Measurements from ENCODE around the gene SFRP2. TPM values are rescaled to one million over a fixed set of nuclear protein-coding genes. Genes with fewer than 3 reads are reported as not detected.

SFRP2 gene
- total and polyA plus RNA-seq, 2 of the 4 experiments (the other 2 are of a cell fraction): not detected

- no peaks in the 10 kb centered on the region for H3K4me1 ChIP-seq (ENCODE audit: control insufficient read depth, insufficient read depth, low read length)
- no peak overlapping the region for H3K27ac ChIP-seq (ENCODE audit: insufficient read depth, low read length)
- no peaks in the 10 kb centered on the region for H3K9me1 ChIP-seq (ENCODE audit: insufficient read depth, low read length)
- no peak overlapping the region for H3K23ac ChIP-seq (ENCODE audit: low read depth, low read length)
- H3K79me1 ChIP-seq (ENCODE audit: low read depth in 1 of 2, low read length in 2 of 2): no peaks in the 10 kb centered on the region
- H3K27me3 ChIP-seq (ENCODE audit: control insufficient read depth, insufficient read depth, low read length): no peaks in the 10 kb centered on the region
- POLR2A ChIA-PET (ENCODE audit: unreplicated experiment): no interaction called here
- H3K4ac ChIP-seq (ENCODE audit: low read depth, low read length): no peak overlapping the region
- H3K9ac ChIP-seq (ENCODE audit: low read depth, low read length): no peak overlapping the region
- no peaks in the 10 kb centered on the region for H3K9me3 ChIP-seq (ENCODE audit: control insufficient read depth, insufficient read depth, low read length)
- H4K20me1 ChIP-seq (ENCODE audit: insufficient read depth, low read length): no peaks in the 10 kb centered on the region
- no peak overlapping the region for H3K14ac ChIP-seq (replicated peaks; ENCODE audit: low read depth, low read length)
- H2BK20ac ChIP-seq (ENCODE audit: low read depth, low read length): no peak overlapping the region
- H4K5ac ChIP-seq (ENCODE audit: low read depth, low read length): no peak overlapping the region
- no TSS peak for BruUV-seq (replicated peaks)
- H2AK5ac ChIP-seq (ENCODE audit: low read depth, low read length): no peak overlapping the region
- ATAC-seq (ENCODE audit: low read depth) (no peak), DNase-seq (no peak)
- no peak overlapping the region for H4K91ac ChIP-seq (ENCODE audit: insufficient read depth, low read depth, low read length)
- no peak overlapping the region for H4K8ac ChIP-seq (ENCODE audit: low read depth in 2 of 2, low read length in 2 of 2)
- no peak overlapping the region for H2AK9ac ChIP-seq (replicated peaks; ENCODE audit: low read depth, low read length, poor library complexity)
- H3K18ac ChIP-seq (ENCODE audit: low read depth, low read length): no peak overlapping the region
- H3K4me2 ChIP-seq (ENCODE audit: low read depth, low read length): no peak overlapping the region
- TF ChIP-seq FOS (IDR thresholded peaks at IDR 0.05; ENCODE audit: low read depth, low read length) (no peak), MAZ (IDR thresholded peaks at IDR 0.05; ENCODE audit: borderline replicate concordance, low read depth, low read length) (no peak), RCOR1 (IDR thresholded peaks at IDR 0.05; ENCODE audit: insufficient replicate concordance, low read length) (no peak), MXI1 (IDR thresholded peaks at IDR 0.05; ENCODE audit: borderline replicate concordance, low read depth, low read length) (no peak)
- intact Hi-C loops (cut with micrococcal nuclease) (no loop called here), in situ Hi-C loops (cut with MboI; ENCODE audit: low sequenced_read_pairs) (no loop called here), dilution Hi-C loops (cut with HindIII; ENCODE audit: low sequenced_read_pairs, unreplicated experiment) (no loop called here)
- CTCF ChIA-PET: no interaction called here
- H3K36me3 ChIP-seq (ENCODE audit: control insufficient read depth, insufficient read depth, low read length): no peaks in the 10 kb centered on the region
- H2BK5ac ChIP-seq (ENCODE audit: low read depth, low read length, poor library complexity, severe bottlenecking): no peak overlapping the region
- H3K4me3 ChIP-seq (ENCODE audit: insufficient read depth, low read depth, low read length): no peak overlapping the region
- no peak overlapping the region for H2BK120ac ChIP-seq (ENCODE audit: low read depth, low read length)
- no peak overlapping the region for H2AFZ ChIP-seq (replicated peaks; ENCODE audit: low read length, poor library complexity)
- no peak overlapping the region for H2BK15ac ChIP-seq (ENCODE audit: low read depth, low read length)
- H3K56ac ChIP-seq (ENCODE audit: extremely low read depth, insufficient read depth, low read length): no peak overlapping the region
- 88% methylated on average over 1 of the region's 4 CpGs; no CpG with 5 or more reads in 1 of the 2 experiments for WGBS, 2 experiments (ENCODE audit: extremely low coverage in 2 of 2, insufficient read length in 1 of 2)
Observed at GRCh38 chr4:153733751-153734448, 55.0 kb downstream of the SFRP2 start.
